ENCODE measurements around the gene PXYLP1.
"Not testable (repeated sequence)": the region's sequence is repeated elsewhere in the genome, so short reads cannot be mapped to it uniquely, and the experiment has no call there.

PXYLP1 gene

DNA sequence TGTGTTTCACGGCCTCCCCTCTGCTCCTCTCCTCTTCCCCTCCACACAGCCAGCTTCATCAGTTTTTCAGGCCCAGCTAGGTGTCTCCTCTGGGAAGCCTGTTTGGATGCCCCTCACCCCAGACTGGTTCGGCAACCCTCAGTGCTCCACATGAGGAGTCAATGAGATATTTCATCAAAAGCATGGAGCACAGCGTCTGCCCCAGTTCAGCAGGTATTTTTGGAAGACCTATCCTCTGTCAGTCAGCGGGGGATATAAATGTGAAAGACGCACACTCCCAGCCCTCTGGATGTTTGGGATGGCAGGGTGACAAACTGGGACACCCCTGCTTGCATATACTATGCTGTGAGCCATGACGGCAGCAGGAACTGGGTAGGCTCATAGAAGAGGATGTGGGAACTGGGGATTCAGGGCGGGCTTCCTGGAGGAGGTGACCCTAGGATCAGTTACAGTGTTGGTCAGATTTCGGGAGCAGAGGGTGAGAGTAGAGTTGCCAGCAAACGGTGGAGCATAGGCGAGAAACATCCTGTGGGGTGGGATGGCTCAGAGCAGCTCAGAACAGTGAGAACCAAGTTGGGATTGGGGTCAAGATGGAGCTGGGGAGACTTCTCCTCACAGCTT, 42.9 kb downstream of the PXYLP1 start:
- DNase-seq: no peak

DNA sequence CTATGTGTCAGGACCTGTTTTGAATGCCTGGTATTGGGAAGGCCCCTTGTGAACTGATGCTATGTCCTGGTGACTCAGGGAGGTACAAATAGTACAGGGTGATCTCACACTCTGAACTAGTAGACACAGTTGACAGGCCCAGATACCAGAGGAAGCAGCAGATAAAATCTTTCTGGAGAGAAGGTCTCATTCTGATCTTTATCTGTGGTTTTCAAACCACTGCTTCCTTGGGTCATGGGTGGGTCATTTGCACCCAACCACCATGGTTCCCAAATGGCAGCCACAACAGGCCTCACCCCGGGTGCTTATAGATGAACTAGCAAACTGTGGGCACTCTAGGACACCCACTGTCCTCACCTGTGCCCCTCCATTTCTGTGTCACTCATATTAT, 43.4 kb downstream of the PXYLP1 start:
- no peak for DNase-seq

DNA sequence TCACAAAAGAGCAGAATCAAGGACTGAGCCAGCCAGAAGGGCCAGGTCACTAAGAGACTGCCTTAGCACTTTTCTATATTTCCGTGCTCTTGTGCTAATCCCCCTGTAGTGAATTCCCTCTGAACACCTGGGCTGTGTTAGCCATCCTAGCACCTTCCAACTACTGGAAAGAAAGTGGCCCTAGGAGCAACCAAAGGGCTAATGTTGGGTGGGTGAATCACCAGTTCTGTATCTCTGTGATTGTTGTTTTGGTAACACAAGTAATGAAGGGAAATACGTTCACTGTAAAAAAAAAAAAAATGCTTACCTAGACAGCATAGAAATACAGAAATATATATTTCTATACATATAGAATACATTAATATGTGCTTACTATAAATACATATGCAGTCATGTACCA, 43.9 kb downstream of the PXYLP1 start:
- DNase-seq: no peak

DNA sequence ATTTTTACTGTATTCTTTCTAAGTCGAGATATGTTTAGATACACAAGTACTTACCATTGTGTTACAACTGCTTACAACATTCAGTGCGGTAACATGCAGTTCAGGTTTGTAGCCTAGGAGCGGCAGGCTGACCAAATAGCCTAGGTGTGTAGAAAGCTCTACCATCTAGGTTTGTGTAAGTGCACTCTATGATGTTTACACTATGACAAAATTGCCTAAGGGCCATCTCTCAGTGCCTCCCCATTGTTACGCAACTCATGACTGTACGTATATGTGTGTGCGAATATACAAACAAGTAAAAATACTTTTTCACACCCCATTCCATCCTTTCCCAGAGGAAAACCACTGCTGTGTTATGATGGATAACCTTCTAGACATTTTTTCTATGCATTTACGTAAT, 44.3 kb downstream of the PXYLP1 start:
- DNase-seq: no peak

DNA sequence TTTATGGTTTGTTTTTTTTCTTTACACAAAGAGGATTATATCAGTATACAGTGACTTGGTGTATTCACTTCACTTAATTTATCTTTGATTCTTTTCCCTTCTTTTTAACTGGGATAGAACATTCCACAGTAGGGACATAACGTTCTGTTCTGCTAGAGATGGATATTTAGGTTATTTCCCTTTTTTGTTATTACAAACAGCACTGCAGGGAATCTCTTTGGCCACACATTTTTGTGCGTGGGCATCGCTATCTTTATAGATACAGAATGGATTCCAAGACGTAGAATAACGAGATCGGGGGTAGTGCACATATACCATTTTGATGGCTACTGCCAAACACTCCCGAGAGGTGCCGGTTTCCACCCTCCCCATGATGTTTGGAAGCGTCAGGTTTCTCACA, 44.8 kb downstream of the PXYLP1 start:
- DNase-seq: no peak

GRCh38 chr3:141277451-141277850, 45.8 kb downstream of the PXYLP1 start:
- DNase-seq: no peak

- no peak for DNase-seq
These were observed 46.8 kb downstream of the PXYLP1 start for GRCh38 chr3:141278196-141279076.

- no peak for DNase-seq
These were observed 47.7 kb downstream of the PXYLP1 start for GRCh38 chr3:141279077-141279967.

GRCh38 chr3:141280086-141280485, 48.5 kb downstream of the PXYLP1 start:
- no peak for DNase-seq

- no peak for DNase-seq
These were observed 49.1 kb downstream of the PXYLP1 start for GRCh38 chr3:141280690-141281089.

DNA sequence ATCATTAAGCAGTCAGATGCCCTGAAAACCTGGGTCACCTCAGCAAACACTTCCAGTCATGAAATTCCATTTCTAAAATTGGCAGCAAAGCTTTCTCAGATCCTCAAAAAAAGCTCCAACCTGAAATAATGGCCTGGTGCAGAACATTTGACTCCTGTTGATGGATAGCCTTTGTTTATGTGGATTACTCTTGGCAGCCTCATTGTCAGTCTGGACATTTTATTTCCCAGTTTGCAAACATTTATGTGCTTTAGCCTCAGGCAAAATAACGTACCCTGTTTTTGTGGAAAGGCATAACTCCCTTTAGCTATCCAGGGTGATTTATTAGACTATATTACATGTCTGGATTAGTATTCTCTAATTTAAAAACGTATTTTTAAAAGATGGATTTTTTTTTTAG, 53.9 kb downstream of the PXYLP1 start:
- no peak for DNase-seq

GRCh38 chr3:141286856-141287255, 55.2 kb downstream of the PXYLP1 start:
- no peak for DNase-seq

DNA sequence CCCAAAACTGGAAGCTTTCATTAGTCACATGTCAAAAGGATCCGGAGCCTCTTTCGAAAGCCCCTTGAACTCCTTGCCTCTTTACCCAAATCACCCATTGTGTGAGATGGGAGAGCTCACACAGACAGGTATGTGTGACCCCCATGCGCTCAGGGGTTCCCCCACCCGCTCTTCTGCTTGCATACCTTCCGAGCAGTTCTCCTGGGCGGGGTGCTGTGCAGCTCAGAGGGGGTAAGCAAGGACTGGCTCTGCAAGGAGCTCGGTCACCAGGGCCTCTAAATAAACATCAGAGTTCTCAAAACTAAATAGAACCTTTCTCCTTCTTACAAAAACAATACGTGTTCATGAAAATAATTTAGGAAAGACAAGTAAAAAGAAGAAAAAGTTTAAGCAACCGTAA, 55.7 kb downstream of the PXYLP1 start:
- DNase-seq: no peak

DNA sequence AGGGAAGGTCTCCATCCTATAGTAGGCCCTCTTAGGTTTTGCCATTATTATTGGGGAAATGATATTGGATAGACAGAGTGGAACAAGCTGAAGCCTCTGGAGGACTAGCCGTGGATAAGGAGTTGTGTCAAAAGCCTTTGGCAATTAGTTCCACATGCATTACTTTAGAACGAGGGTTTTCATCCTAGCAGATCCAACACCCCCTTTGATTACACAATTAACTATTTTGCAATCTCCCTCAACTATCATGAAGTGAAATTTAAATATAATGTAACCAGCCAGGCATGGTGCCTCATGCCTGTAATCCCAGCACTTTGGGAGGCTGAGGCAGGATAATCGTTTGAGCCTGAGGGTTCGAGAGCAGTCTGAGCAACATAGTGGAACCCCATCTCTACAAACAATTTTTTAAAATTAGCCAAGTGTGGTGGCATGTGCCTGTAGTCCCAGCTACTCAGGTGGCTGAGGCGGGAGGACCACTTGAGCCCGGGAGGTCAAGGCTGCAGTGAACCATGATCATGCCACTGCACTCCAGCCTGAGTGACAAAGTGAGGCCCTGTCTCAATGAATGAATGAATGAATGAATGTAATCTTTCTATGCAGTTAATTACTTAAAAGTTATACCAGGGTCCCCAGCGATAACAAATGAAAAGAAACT, 56.8 kb downstream of the PXYLP1 start:
- no peak for DNase-seq

- DNase-seq: no peak
These were observed 57.7 kb downstream of the PXYLP1 start for GRCh38 chr3:141289228-141289772.

GRCh38 chr3:141291559-141292355, 60.1 kb downstream of the PXYLP1 start:
- no peak for DNase-seq

DNA sequence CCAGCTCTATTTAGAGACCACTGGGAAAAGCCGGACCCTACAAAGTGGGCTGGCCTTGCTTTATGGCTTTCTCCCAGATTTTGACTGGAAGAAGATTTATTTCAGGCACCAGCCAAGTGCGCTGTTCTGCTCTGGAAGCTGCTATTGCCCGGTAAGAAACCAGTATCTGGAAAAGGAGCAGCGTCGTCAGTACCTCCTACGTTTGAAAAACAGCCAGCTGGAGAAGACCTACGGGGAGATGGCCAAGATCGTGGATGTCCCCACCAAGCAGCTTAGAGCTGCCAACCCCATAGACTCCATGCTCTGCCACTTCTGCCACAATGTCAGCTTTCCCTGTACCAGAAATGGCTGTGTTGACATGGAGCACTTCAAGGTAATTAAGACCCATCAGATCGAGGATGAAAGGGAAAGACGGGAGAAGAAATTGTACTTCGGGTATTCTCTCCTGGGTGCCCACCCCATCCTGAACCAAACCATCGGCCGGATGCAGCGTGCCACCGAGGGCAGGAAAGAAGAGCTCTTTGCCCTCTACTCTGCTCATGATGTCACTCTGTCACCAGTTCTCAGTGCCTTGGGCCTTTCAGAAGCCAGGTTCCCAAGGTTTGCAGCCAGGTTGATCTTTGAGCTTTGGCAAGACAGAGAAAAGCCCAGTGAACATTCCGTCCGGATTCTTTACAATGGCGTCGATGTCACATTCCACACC, 60.9 kb downstream of the PXYLP1 start:
- DNase-seq: no peak

GRCh38 chr3:141294301-141294700, 62.7 kb downstream of the PXYLP1 start:
- DNase-seq: no peak

- no peak for DNase-seq
These were observed 63.2 kb downstream of the PXYLP1 start for GRCh38 chr3:141294848-141295247.

- DNase-seq: not testable (repeated sequence)
These were observed 68.8 kb downstream of the PXYLP1 start for GRCh38 chr3:141300426-141300825.

All from DMS79 (cell line).